Cardiac muscle cell (in vitro differentiated cells and primary cell): ENCODE measurements around the gene GATA5. TPM values are rescaled to one million over a fixed set of nuclear protein-coding genes. Genes with fewer than 3 reads are reported as not detected.

Experiments used
- DNase-seq, 2 donors: peaks; one replicate each; pipeline versions ENCODE4 v3.0.0 to v3.0.0-alpha.2; 2010 to 2017; ENCODE audit warnings: low read depth in 1 of 2, low spot score in 1 of 2
- H3K27ac ChIP-seq: fragments of 200-600 bp; sonication (generic); 2 replicates; pipeline ENCODE4 v1.5.1; 2016
- H3K27me3 ChIP-seq: fragments of 200-600 bp; sonication (generic); 2 replicates; pipeline ENCODE4 v1.6.0; 2016; ENCODE audit warnings: control low read depth
- H3K36me3 ChIP-seq: fragments of 200-600 bp; sonication (generic); 2 replicates; pipeline ENCODE4 v1.5.1; 2016; ENCODE audit warnings: control low read depth
- H3K4me1 ChIP-seq: fragments of 200-600 bp; sonication (generic); 2 replicates; pipeline ENCODE4 v1.8.1; 2017; ENCODE audit warnings: low read depth, mild to moderate bottlenecking, mixed run types
- H3K4me3 ChIP-seq: fragments of 200-600 bp; sonication (generic); 2 replicates; pipeline ENCODE4 v1.5.1; 2016; ENCODE audit warnings: mild to moderate bottlenecking
- H3K9me3 ChIP-seq: fragments of 200-600 bp; sonication (generic); 2 replicates; pipeline ENCODE4 v1.5.1; 2017; ENCODE audit warnings: low read depth, mild to moderate bottlenecking, control low read depth
- polyA plus RNA-seq: library from polyadenylated mRNA; unstranded; fragments of >200 nt; fragmentation: Nextera tagmentation; extraction: Ambion mirVana; gene quantifications from 2 replicates; pipeline ENCODE4 v1.2.1, GENCODE V29; 2016
- total RNA-seq: library from RNA; depleted of rRNA; stranded (reverse); fragments of >200 nt; gene quantifications from 2 replicates; pipeline ENCODE4 v1.2.3, GENCODE V29; 2016
- TF ChIP-seq, protein P1 (sequence below): IDR thresholded peaks from 2 replicates; pipeline ENCODE4 v1.5.1; 2012; ENCODE audit warnings: low read depth, mild to moderate bottlenecking, low read length

GATA5 gene
- total and polyA plus RNA-seq, 2 experiments from 2014 or later: 66.8 to 103 TPM

- TF ChIP-seq, protein P1, sequence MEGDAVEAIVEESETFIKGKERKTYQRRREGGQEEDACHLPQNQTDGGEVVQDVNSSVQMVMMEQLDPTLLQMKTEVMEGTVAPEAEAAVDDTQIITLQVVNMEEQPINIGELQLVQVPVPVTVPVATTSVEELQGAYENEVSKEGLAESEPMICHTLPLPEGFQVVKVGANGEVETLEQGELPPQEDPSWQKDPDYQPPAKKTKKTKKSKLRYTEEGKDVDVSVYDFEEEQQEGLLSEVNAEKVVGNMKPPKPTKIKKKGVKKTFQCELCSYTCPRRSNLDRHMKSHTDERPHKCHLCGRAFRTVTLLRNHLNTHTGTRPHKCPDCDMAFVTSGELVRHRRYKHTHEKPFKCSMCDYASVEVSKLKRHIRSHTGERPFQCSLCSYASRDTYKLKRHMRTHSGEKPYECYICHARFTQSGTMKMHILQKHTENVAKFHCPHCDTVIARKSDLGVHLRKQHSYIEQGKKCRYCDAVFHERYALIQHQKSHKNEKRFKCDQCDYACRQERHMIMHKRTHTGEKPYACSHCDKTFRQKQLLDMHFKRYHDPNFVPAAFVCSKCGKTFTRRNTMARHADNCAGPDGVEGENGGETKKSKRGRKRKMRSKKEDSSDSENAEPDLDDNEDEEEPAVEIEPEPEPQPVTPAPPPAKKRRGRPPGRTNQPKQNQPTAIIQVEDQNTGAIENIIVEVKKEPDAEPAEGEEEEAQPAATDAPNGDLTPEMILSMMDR: no peak
- H3K4me1 ChIP-seq: no peaks in the 10 kb centered on the region
- H3K27ac ChIP-seq: no peak overlapping the region
- DNase-seq: no peak
- H3K36me3 ChIP-seq: no peaks in the 10 kb centered on the region
- H3K27me3 ChIP-seq: no peaks in the 10 kb centered on the region
- no peak overlapping the region for H3K4me3 ChIP-seq
- H3K9me3 ChIP-seq: no peaks in the 10 kb centered on the region
Observed at GRCh38 chr20:62416651-62417637, 58.9 kb downstream of the GATA5 start.

DNA sequence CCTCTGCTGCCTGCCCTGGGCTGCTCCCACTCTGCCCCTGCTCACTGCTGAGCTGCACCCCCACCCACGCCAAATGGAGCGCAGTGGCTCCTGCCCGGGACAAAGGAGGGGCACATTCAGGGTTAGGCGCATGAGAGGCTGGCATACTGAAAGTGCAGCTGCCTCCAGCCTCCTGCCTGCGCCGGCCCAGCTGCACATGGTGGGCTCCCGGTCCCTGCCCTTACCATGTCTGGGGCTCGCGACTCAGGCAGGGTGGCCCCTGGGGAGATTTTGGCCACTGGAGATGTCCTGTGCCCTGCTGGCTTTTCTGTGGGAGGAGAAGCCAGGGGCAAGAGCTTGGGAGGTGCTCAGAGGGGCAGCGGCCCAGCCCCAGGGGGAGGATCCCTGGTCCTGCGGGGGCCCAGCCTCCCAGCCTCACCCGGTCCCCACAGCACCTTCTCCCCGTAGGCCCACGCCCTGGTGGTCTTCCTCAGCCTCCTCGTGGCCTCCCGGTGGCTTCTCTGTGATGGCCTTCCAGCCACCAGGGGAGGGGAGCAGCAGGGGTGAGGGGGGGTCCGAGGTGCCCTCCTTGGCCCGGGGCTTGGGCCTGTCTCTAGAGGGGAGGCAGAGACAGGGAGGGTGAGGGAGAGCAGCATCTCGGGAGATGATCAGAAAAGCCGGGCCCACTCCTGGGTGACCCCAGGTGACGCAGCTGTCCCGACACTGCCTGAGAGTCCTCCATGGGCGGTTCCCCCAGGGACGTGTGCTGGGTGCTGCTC, 60.3 kb downstream of the GATA5 start:
- peaks cover under 1% of the 10 kb centered on the region for H3K4me1 ChIP-seq
- no peak overlapping the region for H3K4me3 ChIP-seq
- H3K27me3 ChIP-seq: no peaks in the 10 kb centered on the region
- H3K36me3 ChIP-seq: no peaks in the 10 kb centered on the region
- no peak overlapping the region for H3K27ac ChIP-seq
- no peaks in the 10 kb centered on the region for H3K9me3 ChIP-seq
- no peak for DNase-seq
- TF ChIP-seq, protein P1: no peak

- no peak for DNase-seq
- TF ChIP-seq, protein P1: peak; percentile 5
- no peak overlapping the region for H3K4me3 ChIP-seq
Observed at GRCh38 chr20:62413896-62414481, 61.8 kb downstream of the GATA5 start.

More at GRCh38 chr20:62413896-62414481, 61.8 kb downstream of the GATA5 start:
- no peaks in the 10 kb centered on the region for H3K27me3 ChIP-seq
- H3K4me1 ChIP-seq: peaks cover 11% of the 10 kb centered on the region
- no peaks in the 10 kb centered on the region for H3K9me3 ChIP-seq
- H3K36me3 ChIP-seq: no peaks in the 10 kb centered on the region
- H3K27ac ChIP-seq: no peak overlapping the region

Other genes with a start within 250 kb of the GATA5 start
- gene OSBPL2, start 237.5 kb downstream of the GATA5 start, total RNA-seq: 33.5 and 43.4 TPM in 2 replicates
- 37.5 and 44.7 TPM in 2 replicates for gene OSBPL2, start 237.5 kb downstream of the GATA5 start, polyA plus RNA-seq
- gene ADRM1, start 173.0 kb downstream of the GATA5 start, total RNA-seq: 128 and 201 TPM in 2 replicates
- 105 and 160 TPM in 2 replicates for gene ADRM1, start 173.0 kb downstream of the GATA5 start, polyA plus RNA-seq
- 103 and 162 TPM in 2 replicates for gene LAMA5, start 108.7 kb downstream of the GATA5 start, total RNA-seq
- gene LAMA5, start 108.7 kb downstream of the GATA5 start, polyA plus RNA-seq: 168 and 214 TPM in 2 replicates
- gene RPS21, start 88.9 kb downstream of the GATA5 start, total RNA-seq: 839 and 997 TPM in 2 replicates
- 374 and 378 TPM in 2 replicates for gene RPS21, start 88.9 kb downstream of the GATA5 start, polyA plus RNA-seq
- gene CABLES2, start 68.7 kb downstream of the GATA5 start, total RNA-seq: 15.5 and 17.9 TPM in 2 replicates
- 21.4 and 23.8 TPM in 2 replicates for gene CABLES2, start 68.7 kb downstream of the GATA5 start, polyA plus RNA-seq
- gene RBBP8NL, start 48.5 kb downstream of the GATA5 start, total RNA-seq: not detected in 2 replicates
- not detected in 2 replicates for gene RBBP8NL, start 48.5 kb downstream of the GATA5 start, polyA plus RNA-seq
- 0.15 and 1.4 TPM in 2 replicates for gene SLCO4A1, start 166.5 kb upstream of the GATA5 start, total RNA-seq
- 0.67 and 1.0 TPM in 2 replicates for gene SLCO4A1, start 166.5 kb upstream of the GATA5 start, polyA plus RNA-seq
- 0.03 and 0.07 TPM in 2 replicates for gene NTSR1, start 232.8 kb upstream of the GATA5 start, total RNA-seq
- gene NTSR1, start 232.8 kb upstream of the GATA5 start, polyA plus RNA-seq: 0.34 TPM in 1 of 2 replicates, not detected in the other